NCI-H748 (cell line): ENCODE measurements around the gene ADGRG7.
A peak's percentile ranks its signal among the peaks of the same experiment; 100 is the strongest.
"Not testable (repeated sequence)": the region's sequence is repeated elsewhere in the genome, so short reads cannot be mapped to it uniquely, and the experiment has no call there.

ENCODE experiments used
- DNase-seq: peaks from one replicate; lab custom pipeline; 2025; ENCODE audit not compliant: unreplicated experiment; lab: John Stamatoyannopoulos, UW

The ADGRG7 gene

GRCh38 chr3:100641471-100642032 lies 32.2 kb downstream of the ADGRG7 start:
- no peak for DNase-seq

DNA sequence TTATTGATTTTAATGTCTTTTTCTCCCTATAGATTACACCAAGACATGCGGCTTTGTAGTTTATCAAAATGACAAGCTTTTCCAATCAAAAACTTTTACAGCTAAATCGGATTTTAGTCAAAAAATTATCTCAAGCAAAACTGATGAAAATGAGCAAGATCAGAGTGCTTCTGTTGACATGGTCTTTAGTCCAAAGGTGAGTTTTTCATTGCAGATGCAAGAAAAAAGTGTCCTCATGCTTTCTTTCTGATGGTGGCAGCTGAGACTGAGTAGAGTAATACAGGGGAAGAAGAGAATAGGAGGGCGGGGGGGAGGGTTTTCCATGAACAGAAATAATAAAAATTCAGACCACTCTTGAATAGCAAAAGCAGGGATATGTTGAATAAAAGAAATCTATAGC lies 36.5 kb downstream of the ADGRG7 start:
- DNase-seq = no peak

GRCh38 chr3:100647171-100647570 lies 37.8 kb downstream of the ADGRG7 start:
- DNase-seq = no peak

GRCh38 chr3:100647657-100648056 lies 38.3 kb downstream of the ADGRG7 start:
- DNase-seq = no peak

DNA sequence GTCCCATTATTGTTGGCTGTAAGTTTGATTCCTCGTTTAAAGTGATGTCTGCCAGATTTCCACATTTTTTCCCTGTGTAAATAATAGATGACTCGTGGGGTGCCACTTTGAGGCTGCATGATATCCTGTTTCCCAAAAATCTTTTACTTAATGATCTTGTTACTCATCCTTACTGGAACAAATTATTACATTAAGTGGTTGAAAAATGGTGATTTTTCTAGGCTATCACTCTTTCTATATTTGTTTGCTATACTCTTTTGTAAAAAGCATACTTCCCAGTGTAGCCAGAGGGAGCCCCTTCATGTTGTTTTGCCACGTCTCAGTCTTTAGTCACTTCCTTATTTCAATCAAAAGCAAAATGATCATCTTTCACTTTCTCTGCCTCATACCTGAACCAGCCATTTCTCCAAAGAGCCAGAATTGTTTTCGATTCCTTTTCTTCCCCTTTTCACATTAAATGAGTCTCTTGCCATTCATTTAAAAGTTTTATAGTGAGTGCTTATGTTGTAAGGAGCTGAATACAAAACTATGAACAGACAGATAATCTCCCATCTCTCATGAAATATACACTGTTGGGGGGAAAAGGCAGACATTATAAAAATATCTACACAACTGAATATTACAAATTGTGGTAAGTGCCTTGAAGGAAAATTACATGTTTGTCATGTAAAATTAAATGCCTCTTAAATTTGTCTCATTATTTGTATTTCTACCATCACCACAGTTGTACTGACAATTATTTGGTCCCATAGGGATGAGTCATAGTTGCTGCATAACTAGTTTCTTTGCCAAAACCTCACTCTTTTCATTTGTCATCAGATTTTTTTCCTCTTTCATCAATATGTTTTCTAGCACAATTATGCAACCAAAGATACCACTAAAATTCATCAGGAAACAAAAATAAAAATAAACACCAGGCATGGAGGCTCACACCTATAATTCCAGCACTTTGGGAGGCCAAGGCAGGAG lies 41.5 kb downstream of the ADGRG7 start:
- DNase-seq = no peak

GRCh38 chr3:100653604-100654294 lies 44.3 kb downstream of the ADGRG7 start:
- DNase-seq = no peak

DNA sequence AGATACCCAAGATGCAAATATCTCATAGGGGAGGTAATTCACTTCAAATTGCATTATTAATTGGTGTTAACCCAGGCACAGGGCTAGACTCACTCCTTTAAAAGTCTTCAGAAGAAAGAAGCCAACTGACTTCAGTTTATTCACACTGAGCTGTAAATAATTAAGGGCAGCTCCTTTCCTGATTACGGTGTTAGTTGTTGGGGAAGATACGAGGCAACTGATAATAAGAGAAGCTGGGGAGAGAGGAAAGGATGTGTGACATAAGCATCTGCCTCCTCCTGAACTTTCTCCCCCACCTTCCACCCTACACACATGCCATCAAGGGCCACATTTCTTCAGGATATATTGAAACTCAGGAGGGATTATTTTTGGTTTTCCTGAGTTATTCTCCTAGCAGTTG lies 47.5 kb downstream of the ADGRG7 start:
- DNase-seq = no peak

DNA sequence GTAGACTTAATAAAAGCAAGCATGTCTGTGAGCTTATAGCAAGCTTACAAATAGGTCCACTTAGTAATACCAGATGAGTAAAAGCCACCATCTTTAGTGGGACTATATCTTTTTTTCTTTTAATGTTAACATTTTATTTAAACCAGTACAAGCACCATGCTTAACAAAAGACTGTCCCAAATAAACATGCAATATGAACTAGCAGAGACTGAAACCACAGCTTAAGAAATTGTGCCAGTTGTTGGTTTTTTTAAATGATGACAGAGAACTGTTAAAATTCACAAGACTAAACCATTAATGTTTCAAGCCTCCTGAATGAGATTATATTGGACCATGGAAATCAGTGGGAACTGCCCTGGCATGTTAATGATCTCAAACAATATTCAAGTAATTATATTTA lies 51.9 kb downstream of the ADGRG7 start:
- DNase-seq = not testable (repeated sequence)

GRCh38 chr3:100662113-100662823 lies 52.9 kb downstream of the ADGRG7 start:
- DNase-seq = peak; percentile 10

- no peak for DNase-seq
Observed at GRCh38 chr3:100665230-100665629, 55.8 kb downstream of the ADGRG7 start.

DNA sequence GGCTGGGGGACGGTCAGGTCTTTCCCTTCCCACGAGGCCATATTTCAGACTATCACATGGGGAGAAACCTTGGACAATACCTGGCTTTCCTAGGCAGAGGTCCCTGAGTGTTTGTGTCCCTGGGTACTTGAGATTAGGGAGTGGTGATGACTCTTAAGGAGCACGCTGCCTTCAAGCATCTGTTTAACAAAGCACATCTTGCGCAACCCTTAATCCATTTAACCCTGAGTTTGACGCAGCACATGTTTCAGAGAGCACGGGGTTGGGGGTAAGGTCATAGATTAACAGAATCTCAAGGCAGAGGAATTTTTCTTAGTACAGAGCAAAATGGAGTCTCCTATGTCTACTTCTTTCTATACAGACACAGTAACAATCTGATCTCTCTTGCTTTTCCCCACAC lies 57.3 kb downstream of the ADGRG7 start:
- not testable (repeated sequence) for DNase-seq

GRCh38 chr3:100667316-100667715 lies 57.9 kb downstream of the ADGRG7 start:
- DNase-seq = not testable (repeated sequence)

- not testable (repeated sequence) for DNase-seq
Observed at GRCh38 chr3:100670995-100671394, 61.6 kb downstream of the ADGRG7 start.

- no peak for DNase-seq
Observed at GRCh38 chr3:100681496-100681895, 72.1 kb downstream of the ADGRG7 start.

DNA sequence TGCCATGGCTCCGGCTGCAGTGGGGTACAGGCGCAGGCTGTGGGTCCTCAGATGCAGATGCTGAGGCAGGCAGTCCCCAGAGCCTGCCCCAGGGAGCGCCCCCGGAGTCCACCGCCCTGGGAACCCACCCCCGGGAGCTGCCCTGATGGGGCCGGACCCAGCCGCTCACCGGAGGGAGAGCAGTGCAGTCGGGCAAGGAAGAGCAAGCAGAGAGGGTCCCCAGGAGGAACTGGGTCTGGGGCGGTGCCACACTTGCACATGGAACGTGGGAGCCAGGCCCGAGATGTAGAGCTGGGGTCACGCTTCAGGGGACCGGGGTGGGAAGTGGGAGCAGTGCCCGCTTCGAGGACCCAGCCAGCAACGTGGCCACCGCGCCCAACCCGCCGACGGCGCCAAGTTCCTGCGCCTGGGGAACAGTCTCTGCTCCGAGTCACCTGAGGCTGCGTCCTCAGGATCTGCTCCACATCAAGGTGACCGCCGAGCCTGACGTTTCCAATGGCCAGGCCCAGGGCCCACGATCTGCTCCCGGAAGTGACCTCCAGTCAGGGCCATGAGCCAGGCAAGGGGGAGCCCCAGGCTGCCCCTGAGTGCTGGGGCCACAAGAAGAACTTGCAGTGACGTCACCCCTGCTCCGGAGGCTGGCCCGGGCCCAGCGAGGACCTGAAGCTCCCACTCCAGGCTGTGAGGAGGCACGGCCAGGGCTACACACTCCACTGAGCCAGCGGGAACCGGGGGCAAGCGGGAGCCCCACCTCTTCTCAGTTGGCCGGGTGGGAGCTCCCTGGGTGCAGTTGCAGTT lies 72.9 kb downstream of the ADGRG7 start:
- no peak for DNase-seq

- DNase-seq = no peak
Observed at GRCh38 chr3:100682854-100683760, 73.7 kb downstream of the ADGRG7 start.

- no peak for DNase-seq
Observed at GRCh38 chr3:100693225-100693624, 83.8 kb downstream of the ADGRG7 start.

- DNase-seq = no peak
Observed at GRCh38 chr3:100695696-100696095, 86.3 kb downstream of the ADGRG7 start.

DNA sequence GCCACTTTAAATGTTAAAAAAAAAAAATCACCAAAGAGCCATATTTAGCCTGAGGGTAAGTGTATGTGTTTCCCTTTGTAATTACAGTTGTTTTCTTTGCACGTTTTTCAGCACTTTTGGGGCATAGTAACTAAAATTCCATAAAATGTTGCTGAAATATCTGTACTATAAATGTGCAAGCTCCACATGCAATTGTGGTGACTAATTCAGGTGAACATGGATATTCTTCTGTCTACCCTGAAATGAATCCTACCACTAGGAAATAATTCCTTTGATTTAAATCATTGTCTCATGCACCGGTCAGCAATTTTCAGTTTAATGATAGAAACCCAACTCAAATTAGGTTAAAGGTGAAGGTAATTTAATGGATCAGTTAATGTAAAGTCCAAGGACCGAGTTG lies 86.8 kb downstream of the ADGRG7 start:
- DNase-seq = no peak
